Gastroesophageal sphincter (tissue), 3 donors: ENCODE measurements around the gene GPANK1.

Source experiments
- POLR2AphosphoS5 ChIP-seq: sonication (generic); formaldehyde crosslinking; IDR thresholded peaks from one replicate; pipeline ENCODE4 v1.6.1; 2017; ENCODE audit warnings: antibody characterized with exemption
- TF ChIP-seq, protein P1 (sequence below), 4 experiments: fragments of 200-600 bp in 2 of 4; fragments of 450-650 bp in 2 of 4; sonication (generic) in 1 of 4; IDR thresholded peaks; one replicate each; pipeline ENCODE4 v1.5.1; 2017 to 2019; ENCODE audit warnings: antibody characterized with exemption in 4 of 4, mild to moderate bottlenecking in 2 of 4, moderate library complexity in 2 of 4

DNA sequence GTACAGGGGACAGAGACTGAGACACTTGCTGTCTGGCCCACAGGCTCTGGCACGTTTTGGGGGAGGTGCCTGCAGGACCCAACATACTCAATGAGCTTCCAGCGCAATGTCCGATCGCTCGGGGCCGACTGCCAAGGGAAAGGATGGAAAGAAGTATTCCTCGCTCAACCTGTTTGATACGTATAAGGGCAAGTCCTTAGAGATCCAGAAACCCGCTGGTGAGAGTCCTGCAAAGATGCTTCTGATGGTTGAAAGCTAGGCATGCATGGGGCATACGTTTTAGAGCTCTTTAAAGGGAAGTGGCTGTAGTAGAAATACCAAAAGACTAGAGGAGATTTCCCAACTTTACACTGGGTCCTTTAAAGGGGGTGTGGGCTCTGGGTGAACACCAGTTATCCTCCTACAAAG, 42.1 kb downstream of the GPANK1 start:
- TF ChIP-seq, protein P1, sequence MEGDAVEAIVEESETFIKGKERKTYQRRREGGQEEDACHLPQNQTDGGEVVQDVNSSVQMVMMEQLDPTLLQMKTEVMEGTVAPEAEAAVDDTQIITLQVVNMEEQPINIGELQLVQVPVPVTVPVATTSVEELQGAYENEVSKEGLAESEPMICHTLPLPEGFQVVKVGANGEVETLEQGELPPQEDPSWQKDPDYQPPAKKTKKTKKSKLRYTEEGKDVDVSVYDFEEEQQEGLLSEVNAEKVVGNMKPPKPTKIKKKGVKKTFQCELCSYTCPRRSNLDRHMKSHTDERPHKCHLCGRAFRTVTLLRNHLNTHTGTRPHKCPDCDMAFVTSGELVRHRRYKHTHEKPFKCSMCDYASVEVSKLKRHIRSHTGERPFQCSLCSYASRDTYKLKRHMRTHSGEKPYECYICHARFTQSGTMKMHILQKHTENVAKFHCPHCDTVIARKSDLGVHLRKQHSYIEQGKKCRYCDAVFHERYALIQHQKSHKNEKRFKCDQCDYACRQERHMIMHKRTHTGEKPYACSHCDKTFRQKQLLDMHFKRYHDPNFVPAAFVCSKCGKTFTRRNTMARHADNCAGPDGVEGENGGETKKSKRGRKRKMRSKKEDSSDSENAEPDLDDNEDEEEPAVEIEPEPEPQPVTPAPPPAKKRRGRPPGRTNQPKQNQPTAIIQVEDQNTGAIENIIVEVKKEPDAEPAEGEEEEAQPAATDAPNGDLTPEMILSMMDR (IDR thresholded peaks at IDR 0.05) = no peak
- no peak for TF ChIP-seq POLR2AphosphoS5
